HG02623 (cell line): Measurements from ENCODE around the gene RBM33.
"Not testable (repeated sequence)": the region's sequence is repeated elsewhere in the genome, so short reads cannot be mapped to it uniquely, and the experiment has no call there.

ENCODE experiments used
- ATAC-seq: cut with Tn5 transposase; IDR thresholded peaks from one replicate; pipeline ENCODE4 v1.9.1; 2021; ENCODE audit warnings: moderate library complexity; ENCODE audit not compliant: unreplicated experiment

Gene RBM33

GRCh38 chr7:155644178-155644970 lies at the start of gene RBM33:
RBM33 (plus strand) TSS chr7:155644661; CDS start chr7:155644877, 216 bp downstream.
- ATAC-seq: peak; percentile 72

- no peak for ATAC-seq
These were observed 49.5 kb upstream of the RBM33 start for GRCh38 chr7:155594961-155595366.

GRCh38 chr7:155597753-155598140 lies 46.7 kb upstream of the RBM33 start:
- no peak for ATAC-seq

- peak; percentile 78 for ATAC-seq
These were observed 45.7 kb upstream of the RBM33 start for GRCh38 chr7:155598810-155599210.

- no peak for ATAC-seq
These were observed 42.3 kb upstream of the RBM33 start for GRCh38 chr7:155602156-155602555.

GRCh38 chr7:155602750-155603149 lies 41.7 kb upstream of the RBM33 start:
- ATAC-seq: no peak

- no peak for ATAC-seq
These were observed 41.1 kb upstream of the RBM33 start for GRCh38 chr7:155603205-155603857.

GRCh38 chr7:155603858-155604503 lies 40.5 kb upstream of the RBM33 start:
- no peak for ATAC-seq

GRCh38 chr7:155604504-155604997 lies 39.9 kb upstream of the RBM33 start:
- no peak for ATAC-seq

GRCh38 chr7:155609185-155609584 lies 35.3 kb upstream of the RBM33 start:
- ATAC-seq: no peak

- no peak for ATAC-seq
These were observed 33.7 kb upstream of the RBM33 start for GRCh38 chr7:155610633-155611193.

GRCh38 chr7:155611808-155612447 lies 32.5 kb upstream of the RBM33 start:
- no peak for ATAC-seq

GRCh38 chr7:155612658-155613057 lies 31.8 kb upstream of the RBM33 start:
- no peak for ATAC-seq

GRCh38 chr7:155615085-155615484 lies 29.4 kb upstream of the RBM33 start:
- ATAC-seq: not testable (repeated sequence)

GRCh38 chr7:155618708-155619633 lies 25.5 kb upstream of the RBM33 start:
- no peak for ATAC-seq

- no peak for ATAC-seq
These were observed 24.7 kb upstream of the RBM33 start for GRCh38 chr7:155619634-155620271.

GRCh38 chr7:155620497-155620896 lies 24.0 kb upstream of the RBM33 start:
- no peak for ATAC-seq

- ATAC-seq: no peak
These were observed 23.0 kb upstream of the RBM33 start for GRCh38 chr7:155621418-155621980.

- no peak for ATAC-seq
These were observed 20.0 kb upstream of the RBM33 start for GRCh38 chr7:155624412-155624811.
